SHP77 treated with DMSO at 0.1 percent for 48 hours (cell line): ENCODE data around the gene RABGGTA.

Experiments used
- DNase-seq: peaks from one replicate; lab custom pipeline; 2025; lab: John Stamatoyannopoulos, UW

RABGGTA gene

DNA sequence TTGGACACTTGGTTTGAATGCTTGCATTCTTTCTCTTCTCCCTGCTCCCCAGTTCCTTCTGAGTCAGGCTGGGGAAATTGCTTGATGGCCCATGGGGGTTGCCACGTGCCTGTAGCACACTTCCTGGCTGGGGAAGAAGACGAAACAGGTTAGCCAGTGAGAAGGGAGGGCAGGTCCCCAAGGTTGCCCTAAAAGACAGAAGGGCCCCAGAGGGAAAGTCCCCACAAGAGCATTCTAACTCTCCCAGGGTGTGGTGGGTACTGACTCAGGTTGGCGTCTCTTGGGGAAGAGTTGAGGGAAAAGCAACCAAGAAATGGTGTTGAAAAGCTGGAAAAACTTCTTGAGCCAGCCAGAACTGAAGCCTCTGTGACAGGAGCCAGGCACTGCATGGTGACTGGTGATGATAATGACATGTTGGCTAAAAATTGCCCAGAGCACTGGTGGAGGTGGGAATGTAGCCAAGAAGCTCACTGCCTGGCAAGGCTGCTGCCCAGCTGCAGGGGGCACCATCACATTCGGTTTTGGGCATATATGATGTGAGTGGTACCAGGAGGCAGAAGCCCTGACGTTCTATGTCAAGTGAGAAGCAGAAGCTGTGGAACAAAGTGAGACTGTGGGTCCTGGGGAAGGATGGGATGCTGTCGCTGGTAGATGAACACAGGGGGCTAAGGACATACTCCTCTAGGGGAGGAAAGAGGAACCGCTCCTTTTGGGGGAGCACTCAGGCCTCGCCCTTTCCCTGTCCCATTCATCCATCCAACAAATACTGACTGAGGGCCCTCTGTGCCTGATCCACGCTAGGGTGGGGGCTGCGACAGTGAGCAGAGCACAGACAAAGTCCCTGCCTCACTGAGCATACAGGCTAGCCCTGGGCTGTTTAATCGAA lies 8.1 kb upstream of the RABGGTA start:
- no peak for DNase-seq

GRCh38 chr14:24278424-24278823 lies 7.0 kb upstream of the RABGGTA start:
- DNase-seq: no peak

DNA sequence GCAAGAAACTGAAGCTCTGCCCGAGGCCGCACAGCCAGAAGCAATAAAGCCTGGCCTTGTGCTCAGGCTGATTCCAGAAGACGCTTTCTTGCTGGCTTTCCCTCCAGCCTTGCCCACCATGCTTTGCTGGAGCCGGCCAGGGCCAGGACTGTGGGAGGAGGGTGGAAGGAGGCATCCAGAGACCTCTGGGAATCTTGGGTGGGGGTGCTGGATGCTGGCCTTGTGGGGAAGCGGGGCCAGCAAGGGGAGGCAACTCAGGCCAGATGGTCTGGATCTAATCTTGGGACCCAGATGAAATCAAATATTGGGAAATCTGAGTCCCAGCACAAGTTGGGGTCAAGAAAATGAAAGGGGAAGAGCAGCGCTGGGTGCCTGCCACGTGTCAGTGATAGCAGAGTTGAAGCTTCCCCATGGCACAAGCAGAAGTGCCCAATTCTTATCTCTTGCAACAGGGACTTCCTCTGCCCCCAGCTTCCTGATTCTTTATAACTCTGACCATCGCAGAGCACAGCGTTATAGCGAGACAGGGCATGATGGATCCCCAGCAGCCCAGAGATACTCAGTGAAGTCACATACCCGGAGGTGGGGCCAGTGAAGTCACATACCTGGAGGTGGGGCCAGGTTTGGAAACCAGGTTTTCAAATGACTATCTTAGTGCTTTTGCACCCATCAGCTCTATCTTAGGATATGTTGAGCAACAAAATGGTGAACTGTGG lies 6.4 kb upstream of the RABGGTA start:
- no peak for DNase-seq

GRCh38 chr14:24277071-24277470 lies 5.7 kb upstream of the RABGGTA start:
- no peak for DNase-seq

DNA sequence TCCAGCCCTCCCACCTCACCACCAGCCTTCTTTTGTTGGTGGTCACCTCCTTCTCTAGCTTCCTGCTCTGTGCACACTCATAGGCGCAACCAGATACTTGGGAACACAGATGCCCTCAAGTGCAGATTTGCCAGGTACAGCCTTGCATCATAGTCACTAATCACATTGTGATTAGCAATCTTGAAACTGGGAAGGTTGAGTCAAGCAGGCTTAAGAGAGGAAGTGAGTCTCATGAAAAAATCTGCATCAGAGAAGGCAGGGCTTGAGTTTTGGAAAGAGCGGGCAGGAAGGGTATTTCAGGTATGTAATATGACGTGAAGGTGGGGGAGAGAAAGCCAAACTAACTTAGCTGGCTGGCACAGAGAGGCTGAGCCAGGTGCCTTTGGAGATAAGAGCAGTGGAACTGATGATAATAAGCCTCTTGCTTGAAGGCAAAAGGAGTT lies 2.7 kb upstream of the RABGGTA start:
- DNase-seq: no peak

- DNase-seq: no peak
These were observed 2.1 kb upstream of the RABGGTA start for GRCh38 chr14:24273422-24273998.

DNA sequence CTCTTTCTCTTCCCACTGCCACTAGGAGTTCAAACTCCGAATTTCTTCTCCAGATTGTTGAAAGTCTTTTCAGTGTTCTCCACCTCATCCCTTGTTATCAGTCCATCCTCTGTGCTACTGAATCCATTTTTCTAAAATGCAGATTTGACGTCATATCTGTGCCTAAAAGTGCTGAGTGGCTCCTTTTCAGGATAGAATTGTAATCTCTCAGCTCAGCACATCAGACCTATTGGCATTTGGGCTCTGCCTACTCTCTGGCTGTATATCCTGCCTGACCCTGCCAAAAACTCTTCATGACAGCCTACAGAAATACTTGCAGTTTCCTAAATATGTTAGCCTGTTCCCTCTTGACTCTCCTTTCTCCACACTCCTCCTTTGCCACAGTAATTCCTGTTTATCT lies 1.1 kb upstream of the RABGGTA start:
- no peak for DNase-seq

DNA sequence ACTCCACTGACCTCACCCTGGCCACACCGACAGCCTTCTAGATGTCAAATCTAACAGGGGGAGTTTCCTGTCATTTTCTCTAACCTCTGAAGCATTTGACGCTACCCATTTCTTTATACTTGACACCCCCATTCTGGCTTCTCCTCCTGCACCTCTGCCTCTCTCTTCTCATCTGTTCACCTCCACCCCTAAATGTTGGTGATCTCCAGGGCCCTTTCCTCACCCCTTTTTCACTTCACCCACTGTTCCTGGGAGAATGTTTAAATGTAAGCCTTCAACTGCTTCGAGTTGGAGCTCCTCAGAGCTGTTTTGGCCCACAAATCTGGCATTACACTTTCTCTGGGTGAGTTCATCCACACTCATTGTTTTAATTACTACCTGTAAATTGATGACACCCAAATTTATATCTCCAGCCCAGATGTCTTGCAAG lies 452 bp upstream of the RABGGTA start:
- no peak for DNase-seq

DNA sequence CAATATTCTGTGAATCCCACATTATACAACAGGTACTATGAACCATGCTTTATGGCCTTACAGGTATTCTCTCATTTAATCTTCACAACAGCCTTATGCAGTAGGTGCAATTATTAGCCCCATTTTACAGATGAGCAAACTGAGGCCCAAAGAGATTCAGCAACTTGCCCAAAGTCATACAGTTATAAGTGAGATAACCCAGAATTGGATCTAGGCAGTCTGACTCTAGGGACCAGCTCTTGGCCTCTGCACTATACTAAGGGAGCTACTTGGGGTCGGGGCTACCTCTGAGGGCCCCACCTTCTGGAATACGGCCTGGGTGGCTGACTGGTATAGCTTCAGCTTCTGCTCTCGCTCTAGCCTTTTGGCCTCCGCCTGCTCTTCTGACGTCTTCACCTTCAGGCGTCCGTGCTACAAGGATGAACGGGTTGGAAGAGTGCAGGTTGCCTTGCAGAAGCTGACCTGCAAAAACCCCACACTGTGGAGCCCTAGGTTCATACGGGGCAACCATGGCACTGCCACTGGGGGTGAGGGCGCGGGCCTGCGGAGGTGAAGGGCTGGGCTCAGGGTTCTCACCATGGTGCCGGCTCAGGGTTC lies 762 bp downstream of the RABGGTA start:
- DNase-seq: no peak

DNA sequence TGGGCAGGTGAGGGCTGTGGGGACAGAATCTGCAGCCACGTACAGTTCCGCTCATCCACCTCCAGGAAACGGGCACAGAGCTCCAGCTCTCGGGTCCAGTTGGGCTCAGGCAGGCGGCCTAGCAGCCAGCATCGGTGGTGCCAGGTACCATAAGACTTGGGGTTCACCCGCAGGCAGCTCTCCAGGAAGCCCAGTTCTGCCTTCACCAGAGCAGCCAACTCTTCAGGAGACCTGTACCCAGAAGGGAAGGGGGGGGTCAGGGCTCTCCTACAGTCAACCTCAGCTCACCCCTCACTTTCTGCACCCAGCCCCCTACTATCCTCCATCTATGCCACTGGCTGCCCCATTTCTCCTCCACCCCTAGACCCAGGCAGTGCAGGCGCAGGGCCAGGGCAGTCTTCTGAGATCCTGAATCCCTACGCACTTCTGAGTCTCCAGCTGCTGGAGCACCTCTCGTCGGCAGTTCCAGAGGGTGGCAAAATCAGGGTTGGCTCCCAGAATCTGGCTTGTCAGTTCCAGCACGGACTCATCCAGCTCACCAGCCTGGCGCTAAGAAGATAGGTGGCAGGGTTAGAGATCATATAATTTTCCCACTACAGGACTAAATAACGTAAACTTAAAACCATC lies 1.4 kb downstream of the RABGGTA start:
- no peak for DNase-seq

GRCh38 chr14:24269368-24269767 lies 2.0 kb downstream of the RABGGTA start:
- no peak for DNase-seq

DNA sequence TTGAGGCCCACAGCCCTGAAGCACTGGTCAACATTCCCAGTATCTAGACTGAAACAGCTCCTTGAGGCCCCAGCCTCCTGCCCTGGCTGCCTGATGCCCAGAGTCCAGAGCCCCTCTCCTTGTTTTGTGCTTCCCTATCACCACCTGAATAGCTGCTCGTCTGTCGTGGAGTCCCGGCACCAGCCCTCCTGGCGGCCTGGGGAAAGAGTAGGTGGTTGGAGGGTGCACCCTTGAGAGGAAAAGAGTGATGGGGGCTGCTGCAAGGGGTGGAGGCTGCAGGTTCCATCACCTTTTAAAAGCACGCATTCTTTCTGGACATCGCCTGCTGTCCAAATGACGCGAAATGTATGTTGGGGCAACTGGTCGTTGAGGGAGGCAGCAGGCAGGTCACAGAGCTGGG lies 3.2 kb downstream of the RABGGTA start:
- DNase-seq: no peak

DNA sequence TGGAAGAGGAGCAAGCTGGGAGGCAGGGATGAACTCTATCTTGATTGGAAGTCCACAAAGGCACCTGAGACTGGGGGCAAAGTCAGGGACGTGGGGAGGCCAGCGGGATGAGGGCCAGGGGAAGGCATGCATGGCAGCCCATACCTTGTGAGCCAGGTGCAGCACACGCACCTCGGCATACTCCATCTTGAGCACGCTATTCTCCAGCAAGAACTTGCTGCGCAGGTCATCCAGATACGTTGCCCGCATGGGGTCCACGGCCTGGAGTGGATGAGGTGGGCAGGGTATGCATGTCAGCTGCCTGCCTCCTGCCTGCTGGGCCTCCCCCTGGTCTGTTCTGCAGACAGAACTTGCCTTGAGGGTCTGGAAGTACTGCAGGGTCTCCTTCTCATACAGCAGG lies 3.9 kb downstream of the RABGGTA start:
- DNase-seq: no peak

- no peak for DNase-seq
These were observed 4.8 kb downstream of the RABGGTA start for GRCh38 chr14:24266344-24267244.

DNA sequence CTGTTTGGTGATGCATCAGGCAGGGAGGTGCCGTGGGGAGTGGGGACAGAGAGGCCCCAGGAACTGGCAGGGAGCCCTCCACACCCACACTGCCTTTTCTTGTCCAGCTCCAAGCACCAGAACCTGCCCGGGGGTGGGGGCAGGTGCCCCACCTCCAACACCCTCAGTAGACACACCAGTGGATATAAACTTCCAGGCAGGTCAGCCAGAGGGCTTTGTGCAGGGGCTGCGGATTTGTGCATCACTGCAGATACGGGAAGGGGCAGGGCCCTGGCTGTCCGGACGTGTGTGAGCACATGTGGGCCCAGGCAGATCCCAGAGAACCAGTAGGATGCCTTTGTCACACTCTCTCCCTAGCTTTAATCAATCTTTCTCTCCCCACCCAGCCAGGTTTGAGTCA lies 7.1 kb downstream of the RABGGTA start:
- DNase-seq: no peak

GRCh38 chr14:24263848-24264247 lies 7.5 kb downstream of the RABGGTA start:
- no peak for DNase-seq

DNA sequence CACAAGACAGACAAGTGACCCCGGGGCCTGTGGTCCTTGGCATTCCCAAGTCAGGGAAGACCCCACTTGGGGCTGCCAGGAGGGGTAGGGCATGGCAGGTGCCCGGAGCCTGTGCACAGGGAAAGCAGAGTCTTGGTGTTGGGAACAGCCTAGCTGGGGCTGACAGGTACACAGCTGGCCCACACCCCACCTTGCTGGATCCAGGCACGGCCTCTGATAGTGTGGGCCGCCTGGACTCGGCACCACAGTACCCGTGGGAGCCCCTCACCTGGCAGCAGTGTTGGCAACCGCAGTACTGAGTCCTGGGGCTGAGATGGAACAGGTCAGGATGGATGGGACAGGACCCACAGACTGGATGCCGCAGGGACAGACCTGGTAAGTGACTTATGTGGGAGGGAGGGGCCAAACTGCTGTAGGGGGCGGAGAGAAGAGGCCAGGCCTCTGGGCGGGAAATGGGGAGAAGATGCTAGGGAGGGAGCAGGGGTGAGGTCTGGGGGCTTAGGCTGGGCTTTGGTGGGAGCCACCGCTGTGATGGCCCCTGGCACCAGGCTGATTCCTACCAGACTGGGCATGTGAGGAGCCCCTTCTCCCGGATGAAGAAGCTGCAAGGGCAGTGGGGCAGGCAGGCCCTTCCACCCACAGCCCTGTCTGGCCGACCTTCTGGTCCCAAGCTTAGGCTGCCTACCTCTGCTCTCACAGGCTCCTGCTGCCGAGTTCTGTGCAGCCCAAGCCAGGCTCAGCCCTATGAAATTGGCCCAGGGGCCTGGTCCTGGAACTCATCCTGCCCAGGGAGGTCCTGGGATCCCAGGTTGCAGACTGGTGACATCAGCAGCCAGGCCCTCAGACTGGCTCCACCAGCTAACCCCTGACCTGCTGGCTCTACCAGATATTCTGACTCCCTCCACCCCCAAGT lies 8.3 kb downstream of the RABGGTA start, which contains the start of gene TGM1:
Gene TGM1 (minus strand): TSS at position 357 of the 913 bp plus-strand sequence. CDS start 825 bp downstream, outside the sequence.
- DNase-seq: no peak

- no peak for DNase-seq
These were observed 9.4 kb downstream of the RABGGTA start for GRCh38 chr14:24261969-24262327.

DNA sequence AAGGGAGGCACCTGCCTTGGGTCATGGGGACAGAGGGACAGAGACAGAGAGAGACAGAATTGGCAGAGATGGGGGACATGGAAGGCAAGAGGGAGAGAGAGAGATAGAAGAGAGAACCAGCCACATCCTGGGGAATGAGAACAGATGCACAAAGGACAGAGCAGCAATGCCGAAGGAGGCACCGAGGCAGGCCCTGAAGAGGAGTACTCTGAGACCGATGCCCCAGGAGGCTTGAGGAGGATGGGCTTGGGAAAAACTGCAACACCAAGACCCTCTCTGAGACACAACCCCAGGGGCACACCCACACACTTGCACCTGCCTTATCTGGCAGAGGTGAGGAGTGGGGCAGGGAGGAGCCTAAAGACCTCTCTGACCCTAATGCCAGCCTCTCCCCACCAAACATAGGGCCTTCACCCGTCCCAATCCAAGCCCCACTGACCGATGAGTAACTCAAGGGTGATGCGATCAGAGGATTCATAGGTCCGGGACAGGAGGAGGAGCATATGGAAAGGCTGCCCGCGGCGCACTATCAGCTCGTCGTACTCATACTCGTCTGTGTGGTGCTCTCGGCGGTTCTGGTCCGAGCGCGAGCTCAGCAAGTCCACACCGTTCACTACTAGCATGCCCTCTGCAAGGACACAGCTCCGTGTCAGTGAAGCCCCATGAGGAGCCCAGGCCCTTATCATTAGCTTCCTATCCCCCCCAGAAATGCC lies 10.0 kb downstream of the RABGGTA start:
- DNase-seq: no peak
